Pulmonary artery endothelial cell (primary cell): ENCODE data around the gene ZNF787. TPM values are rescaled to one million over a fixed set of nuclear protein-coding genes. Genes with fewer than 3 reads are reported as not detected.

Experiments
- DNase-seq: peaks from one replicate; pipeline ENCODE4 v3.0.0-alpha.2; 2011; ENCODE audit warnings: low read depth, low spot score
- total RNA-seq: library from RNA; depleted of rRNA; stranded (reverse); fragments of >200 nt; gene quantifications from 2 replicates; pipeline ENCODE4 v1.2.3, GENCODE V29; 2014

ZNF787 gene
- total RNA-seq, 1 donor from 2014 or later = 39.2 TPM

DNA sequence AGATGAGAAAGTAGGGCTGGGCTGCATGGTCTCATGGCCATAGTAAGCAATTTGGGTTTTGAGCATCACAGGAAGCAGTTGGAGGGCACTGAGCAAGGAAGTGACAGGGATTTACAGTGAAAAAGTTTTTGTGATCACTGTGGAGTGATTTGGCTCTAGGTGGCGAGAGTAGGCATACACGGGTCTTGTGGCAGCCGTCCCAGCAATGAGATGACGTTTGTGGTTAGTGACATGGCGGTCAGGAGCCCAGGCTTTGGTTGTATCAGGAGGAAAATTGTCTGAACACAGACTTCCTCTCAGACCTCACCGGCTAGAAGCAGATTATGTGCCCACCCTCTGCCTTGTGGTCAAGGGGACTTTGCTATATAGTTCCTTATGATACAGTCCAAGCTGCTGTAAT is 23.3 kb upstream of the ZNF787 start:
- no peak for DNase-seq

DNA sequence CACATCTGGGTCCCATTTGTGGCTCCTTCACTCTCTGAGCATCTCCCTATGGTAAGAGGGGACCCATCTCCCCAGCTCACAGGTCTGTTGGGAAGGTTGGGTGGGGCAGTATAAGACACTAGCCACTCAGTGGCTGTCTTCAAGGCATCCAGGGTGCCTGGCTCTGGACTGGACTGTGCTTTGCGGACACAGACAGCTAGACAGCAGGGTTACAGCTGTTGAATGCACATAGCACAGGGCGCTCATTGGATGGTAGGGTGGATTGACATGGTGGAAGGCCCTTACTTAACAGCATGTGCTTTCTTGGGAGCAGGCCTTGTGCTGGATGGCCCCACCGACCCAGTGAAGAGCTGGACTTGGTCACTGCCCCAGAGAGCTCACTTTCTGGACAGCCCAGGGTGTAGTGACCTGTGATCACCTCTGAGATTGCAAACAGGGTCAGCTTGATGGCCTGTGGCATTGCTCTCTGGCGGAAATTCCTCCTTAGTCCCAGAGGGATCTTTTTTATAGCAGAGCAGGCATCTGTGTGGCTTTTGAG is 21.9 kb upstream of the ZNF787 start:
- no peak for DNase-seq

DNA sequence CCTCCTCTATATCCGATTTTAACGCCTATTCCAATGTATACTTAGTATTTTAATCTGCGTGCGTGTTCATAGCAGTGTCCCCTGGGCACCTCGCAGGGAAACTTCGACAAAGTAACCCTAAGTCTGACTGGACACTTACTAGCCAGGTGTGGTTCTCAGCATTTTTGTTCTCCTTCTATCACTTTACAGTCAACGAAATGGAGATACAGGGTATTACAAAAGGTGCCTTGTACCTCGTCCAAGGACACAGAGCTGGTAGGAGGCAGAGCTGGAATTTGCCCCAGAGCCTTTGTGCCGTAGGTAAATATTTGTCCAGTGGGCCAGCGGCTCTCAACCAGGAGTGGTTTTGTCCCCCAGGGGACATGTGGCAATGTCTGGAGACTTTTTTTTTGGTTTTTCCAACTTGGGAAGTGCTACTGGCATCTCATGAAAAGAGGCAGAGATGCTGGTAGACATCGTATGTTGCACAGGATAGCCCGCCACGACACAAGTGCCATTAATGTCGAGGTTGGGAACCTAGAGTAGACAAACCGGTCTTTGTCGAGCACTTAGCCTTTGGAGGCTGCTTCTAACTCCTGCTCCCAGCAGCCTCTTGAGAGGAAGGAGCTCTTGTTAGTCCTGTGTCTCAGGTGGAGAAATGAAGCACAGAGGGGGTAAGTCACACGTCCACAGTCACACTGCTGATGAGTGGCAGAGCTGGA is 21.1 kb upstream of the ZNF787 start:
- DNase-seq = no peak

DNA sequence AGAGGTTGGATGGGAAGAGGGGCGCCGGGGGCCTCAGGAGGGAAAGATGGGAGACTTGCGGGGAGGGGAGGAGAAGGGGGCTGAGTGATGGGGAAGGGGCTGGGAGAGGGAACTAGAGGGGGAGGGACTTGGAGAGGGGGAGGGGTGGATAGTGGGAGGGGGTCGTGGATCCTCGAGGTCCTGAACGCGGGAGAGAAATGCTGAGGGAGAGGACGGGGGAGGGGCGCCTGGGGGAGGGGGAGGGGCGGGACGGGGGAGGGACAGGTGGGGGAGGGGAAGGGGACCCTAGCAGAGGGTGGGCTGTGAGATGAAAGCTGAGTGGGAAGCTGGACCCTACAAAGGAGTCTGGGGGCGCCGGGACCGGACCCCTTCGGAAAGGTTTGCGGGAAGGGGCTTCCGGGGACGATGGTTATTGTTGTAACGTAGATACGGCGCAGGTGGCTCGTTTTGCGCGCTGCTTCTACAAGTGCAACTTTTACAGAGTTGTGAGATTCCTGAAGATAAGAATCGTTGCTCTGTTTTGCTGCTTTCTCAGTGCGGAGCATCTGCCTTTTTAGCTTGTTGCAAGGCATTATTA is 20.4 kb upstream of the ZNF787 start:
- no peak for DNase-seq

DNA sequence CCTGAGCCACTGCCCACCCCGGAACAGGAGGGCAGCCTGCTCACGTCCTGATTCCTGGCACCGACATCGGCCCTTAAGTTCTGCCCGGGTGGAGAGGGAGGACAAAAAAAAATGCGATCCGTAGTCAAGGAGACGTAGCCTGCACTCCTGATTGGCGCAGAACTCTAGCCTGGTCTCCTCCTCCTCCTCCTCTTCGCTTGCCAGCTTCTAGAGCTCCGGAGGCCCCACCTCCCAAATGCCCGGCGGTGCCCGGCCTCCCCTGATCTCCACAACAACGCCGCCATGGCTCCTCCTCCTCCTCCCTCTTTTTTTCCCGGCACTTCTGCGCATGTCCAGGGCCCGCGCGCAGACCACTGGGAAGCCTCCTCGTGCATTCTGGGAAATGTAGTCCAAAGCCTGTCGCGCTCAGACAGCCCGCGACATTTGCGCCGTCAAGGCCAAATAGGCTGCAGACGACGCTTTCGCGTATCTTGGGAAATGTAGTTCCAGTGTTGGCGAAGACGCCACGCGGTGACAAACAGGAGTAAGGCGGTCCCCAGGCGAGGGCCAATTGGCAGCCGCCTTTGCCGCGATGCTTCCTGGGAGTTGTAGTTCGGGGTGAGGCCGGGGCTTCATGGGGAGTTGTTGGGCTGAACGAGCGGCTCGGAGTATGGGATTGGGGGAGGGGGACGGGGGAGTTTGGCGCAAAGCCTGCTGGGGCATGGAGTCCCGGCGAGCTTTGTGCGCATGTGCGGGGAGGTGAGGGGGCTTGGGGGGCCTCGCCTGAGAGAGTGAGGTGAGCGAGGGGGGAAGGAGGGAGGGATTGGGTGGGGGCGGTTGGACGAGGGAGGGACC is 19.7 kb upstream of the ZNF787 start, which contains the start of gene ZNF444:
ZNF444 (plus strand) TSS at position 705 of the 834 bp plus-strand sequence. CDS start 5,625 bp downstream, outside the sequence.
- peak; percentile 99 for DNase-seq

DNA sequence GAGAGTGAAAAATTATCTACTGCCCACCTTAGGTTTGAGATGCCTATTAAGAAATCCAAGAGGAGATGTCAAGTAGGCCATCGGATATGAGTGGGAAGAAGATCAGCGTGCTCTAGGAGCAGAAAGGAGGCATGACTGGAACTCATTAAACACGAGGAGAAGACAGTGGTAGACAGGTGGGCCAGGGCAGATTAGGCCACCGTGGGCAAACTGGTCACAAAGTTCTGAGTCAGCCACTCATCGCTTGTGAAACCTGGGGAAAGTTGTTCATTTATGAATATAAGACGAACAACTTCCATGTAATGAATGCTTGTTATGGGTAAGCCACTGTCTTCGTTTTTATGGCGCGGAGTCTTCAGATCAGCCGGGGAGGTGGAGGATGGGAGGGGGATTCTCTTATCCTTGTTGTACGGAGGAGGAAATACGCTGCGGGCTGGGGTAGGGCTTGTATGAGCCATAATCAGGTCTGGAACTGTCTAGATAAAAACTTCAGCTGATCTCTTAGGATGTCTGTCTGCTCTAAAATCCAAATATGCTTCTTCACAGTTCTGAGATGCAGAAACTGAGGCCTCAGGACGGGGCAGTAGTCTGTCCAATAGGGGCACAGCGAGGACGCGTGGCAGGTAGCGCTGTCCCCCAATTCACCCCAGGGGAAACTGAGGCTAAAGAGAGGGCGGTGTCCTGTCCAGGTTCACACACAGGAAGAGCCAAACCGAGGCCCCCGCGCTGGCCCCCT is 18.9 kb upstream of the ZNF787 start:
- DNase-seq = no peak

DNA sequence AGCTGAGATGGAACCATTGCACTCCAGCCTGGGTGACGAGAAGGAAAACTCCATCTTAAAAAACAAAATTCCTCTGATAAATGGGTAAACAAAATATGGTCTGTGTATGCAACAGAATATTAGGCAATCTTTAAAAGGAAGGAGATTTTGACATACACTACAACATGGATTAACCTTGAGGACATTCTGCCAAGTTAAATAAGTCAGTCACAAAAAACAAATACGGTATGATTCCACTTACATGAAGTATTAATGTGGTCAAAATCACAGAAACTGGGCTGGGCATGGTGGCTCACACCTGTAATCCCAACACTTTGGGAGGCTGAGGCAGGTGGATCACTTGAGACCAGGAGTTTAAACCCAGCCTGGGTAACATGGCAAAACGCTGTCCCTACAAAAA is 17.0 kb upstream of the ZNF787 start:
- DNase-seq = no peak

DNA sequence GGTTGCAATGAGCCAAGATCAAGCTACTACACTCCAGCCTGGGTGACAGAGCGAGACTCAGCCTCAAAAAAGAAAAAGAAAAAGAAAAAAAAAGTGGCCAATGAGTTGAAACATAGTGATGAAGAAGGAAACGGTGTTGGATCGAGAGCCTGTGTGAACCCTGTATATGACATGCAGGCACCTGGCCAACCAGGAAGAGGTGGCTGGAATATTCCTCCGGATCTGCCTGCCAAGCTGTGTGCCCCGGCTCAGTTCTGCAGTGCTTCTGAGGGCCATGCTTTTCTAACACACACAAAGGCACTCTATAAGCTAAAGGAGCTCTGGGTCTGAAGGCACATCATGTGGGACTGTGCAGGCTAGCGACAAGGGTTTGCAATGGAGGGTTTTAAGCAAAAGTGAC is 16.3 kb upstream of the ZNF787 start:
- no peak for DNase-seq

DNA sequence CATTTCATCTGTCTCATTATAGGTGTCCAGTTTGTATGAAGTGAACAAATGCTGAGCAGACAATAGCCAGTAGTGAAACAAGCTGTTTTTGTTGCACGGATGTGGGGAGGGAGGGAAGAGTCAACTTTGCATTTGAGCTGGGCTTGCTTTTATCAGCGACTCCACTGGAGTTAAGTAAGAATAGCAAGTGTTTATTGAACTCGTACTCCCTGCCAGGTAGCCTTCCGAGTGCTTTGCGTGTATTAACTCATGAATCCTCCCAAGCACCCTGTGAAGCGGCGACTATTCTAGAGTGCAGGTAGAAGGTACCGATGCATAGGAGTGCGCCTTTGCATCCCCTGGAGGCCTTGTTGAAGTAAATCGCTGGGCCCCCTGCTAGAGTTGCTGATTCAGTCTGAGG is 15.3 kb upstream of the ZNF787 start:
- DNase-seq = no peak

DNA sequence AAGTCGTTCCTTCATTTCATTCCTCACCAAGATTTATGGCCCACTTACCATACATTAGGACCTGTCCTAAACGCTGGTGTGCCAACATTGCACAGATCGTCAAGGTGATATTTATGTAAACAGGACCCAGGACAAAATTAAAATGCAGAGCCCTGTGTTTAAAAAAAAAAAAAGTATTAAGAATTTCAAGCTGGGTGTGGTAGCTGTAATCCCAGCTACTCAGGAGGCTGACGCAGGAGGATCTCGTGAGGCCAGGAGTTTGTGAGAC is 13.5 kb upstream of the ZNF787 start:
- DNase-seq = no peak

DNA sequence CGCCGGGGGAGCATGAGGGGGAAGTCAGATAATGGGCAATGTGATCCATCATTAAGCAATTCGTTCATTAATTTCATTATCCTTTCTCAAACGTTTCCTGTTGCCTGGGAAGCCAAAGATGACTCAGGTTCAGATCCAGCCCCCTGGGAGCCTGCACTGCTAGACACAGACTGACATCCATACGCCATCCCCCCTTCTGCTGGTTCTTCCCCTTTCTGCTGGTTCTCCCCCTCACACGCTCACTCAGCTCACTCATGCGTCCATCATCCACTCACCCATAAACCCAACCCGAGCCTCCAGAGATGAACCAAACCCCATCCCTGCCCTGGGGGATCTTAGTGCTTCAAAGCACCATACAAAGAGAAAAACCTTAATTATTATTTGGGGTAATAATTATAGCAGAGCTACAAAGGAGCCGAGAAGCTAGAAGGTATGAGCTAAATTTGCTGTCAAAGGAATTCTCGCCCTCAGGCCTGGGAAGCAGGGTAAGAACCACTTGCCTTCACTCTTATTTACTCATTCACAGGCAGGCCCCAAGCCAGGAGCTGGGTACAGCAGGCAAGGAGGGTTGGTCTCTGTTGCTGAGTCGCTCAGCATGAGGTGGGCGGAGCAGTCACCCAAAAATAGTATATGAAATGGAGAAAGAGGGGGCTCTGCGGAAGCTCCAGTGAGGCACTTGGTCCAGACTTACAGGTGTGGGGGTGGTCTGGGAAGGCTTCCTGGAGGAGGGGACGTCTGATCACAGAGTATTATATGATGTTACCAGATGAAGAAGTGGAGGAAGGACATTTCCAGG is 13.0 kb upstream of the ZNF787 start:
- no peak for DNase-seq

DNA sequence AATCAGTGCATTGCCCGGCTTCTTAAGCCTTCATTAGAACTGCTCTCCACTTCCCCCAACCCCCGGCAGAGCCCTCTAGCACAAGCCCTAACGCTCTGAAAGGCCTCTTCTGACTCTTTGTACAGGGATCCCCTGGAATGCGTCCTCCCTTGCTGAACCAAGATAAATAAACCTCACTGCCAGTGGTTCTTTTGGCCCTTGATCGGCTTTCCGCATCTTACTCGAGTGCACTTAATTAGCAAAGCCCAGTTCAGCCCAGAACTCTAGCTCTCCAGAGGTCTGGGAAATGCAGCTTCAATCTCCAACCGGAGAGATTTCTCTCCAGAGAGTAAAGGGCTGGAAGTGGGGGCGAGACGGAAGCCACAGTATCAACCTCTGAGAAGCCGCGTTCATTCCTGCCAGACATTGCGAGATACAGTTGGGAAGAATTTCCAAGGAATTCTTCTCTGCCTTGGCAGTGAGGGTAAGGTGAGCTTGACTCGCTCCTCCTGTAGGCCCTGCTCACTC is 11.3 kb upstream of the ZNF787 start:
- no peak for DNase-seq

DNA sequence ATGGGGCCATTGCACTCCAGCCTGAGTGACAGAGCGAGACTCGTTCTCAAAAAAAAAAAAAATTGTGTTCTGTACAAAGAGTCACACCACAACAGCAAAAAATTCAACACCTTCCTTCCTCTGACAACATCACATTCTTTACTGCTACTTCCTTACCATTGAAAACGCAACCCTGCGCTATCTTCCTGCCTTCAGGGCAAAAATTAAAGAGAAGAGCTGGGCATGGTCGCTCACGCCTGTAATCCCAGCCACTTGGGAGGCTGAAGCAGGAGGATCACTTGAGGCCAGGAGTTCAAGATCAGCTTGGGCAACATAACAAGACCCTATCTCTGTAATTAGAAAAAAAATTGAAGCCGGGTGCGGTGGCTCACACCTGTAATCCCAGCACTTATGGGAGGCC is 10.6 kb upstream of the ZNF787 start:
- DNase-seq = no peak

DNA sequence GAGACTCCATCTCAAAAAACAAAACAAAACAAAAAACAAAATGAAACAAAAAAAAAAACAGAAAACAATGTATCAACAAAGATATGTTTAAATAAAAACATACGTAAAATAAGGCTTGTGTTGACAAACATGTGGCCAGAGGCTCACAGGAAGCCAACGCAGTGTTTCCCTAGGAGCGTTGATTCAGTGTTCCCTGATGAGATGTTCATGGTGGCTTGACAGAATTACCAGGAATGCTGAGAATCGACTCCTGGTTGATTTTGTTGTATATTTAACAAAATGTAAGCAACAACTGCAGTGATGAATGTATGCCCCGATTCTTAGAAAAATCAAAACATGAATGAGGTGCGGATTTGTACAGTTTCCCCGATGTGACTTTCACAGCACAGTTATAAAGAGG is 8.9 kb upstream of the ZNF787 start:
- no peak for DNase-seq

DNA sequence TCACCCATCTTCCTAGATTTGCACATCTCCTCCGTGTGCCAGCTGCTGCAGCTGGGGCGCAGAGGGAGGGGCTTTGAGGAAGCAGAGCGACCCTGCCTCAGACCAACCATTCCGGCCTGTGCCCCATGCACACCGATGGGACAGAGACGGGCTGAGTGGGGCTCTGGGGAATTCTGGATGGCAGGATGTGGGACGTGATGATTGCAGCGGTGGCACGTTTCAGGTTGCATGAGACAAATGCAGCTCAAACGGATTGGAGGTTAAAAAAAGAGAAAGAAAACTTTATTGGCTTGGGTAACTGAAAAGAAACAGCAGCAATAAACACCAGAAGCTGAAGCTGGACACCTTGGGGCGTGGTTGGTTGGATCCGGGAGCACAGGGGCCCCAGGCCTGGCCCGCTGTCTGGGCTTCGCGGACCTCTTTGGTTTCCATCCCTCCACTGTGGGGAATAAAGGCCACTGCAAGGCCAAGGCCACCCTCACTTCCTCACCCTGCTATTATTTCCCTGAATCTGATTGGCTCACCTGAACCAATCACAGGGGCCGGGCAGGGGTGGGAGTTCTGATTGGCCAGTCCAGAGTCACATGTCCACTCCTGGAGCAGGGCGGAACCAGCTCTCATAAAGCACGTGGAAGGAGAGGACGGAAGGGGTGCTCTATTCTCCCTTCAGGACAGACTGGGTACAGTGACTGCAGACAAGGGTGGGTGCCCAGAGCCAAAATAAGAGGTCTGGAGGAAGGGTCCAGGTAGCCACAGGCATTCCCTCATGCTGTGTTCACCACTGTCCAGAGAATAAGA is 6.1 kb upstream of the ZNF787 start:
- no peak for DNase-seq

DNA sequence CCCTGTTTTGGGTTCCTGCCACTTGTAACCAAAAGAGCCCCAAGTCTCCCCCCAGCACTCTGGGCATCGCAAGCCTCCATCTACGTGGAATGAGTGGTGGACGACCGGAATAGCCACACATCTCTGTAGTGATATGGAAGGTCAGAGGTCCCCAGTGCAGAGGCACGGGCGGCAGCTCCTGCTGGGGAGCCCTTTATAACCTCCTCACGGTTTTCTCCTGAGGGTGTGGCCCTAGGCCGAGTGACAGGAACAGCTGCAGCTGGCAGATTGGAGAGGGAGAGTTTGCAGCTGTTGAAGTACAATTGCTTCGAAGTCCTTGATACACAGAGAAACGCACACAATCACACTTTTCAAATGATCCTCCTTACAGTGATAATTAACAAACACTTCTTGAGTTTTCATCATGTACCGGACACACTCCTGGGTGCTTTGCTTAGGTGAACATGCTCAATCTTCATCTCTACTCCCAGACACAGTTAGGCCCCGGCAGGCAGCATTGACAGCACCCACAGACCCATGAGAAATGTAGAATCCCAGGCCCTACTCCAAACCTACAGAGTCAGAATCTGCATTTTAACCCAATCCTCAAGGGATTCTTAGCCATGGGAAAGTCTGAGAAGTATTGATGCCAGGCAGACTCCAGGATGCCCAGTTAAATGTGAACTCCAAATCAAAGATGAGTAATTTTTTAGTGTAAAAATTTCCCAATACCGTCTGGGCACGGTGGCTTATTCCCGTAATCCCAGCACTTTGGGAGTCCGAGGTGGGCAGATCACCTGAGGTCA is 4.9 kb upstream of the ZNF787 start:
- no peak for DNase-seq

DNA sequence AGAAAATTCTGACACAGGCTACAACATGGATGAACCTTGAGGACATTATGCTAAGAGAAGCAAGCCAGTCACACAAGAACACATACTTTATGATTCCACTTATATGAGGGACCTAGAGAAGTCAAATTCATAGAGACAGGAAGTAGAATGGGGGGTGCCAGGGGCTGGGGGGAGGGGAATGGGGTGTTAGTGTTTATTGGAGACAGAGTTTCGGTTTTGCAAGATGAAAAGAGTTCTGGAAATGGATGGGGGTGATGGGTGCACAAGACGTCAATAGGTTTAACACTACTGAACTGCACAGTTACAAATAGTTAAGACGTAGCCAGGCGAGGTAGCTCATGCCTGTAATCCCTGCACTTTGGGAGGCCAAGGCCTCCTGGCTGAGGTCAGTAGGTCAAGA is 3.5 kb upstream of the ZNF787 start:
- DNase-seq = no peak

DNA sequence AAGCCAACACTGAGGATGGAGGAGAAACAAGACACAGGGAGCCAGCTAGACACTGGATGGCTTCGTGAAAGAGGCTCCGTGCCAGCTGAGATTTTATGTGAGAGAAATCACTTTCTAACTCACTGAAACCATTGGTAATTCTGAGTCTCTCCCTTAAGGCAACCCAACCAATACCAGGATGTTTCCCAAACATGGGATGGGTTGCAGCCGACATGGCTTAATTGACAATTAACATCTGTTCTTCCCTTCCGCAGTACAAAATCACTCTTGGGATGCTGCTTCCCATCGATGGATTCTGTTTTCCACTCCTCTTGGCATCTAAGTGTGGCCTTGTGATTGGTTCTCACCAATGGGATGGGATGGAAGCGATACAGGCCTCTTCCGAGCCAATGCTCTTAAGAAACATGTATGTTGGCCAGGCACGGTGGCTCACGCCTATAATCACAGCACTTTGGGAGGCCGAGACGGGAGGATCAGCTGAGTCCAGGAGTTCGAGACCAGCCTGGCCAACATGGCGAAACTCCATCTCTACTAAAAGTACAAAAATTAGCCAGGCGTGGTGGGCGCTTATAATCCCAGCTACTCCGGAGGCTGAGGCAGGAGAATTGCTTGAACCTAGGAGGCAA is 2.3 kb upstream of the ZNF787 start:
- DNase-seq = no peak
